ENCODE data around the gene CAVIN1.
"Not testable (repeated sequence)": the region's sequence is repeated elsewhere in the genome, so short reads cannot be mapped to it uniquely, and the experiment has no call there.

CAVIN1 gene
- 3.2 to 59.8 (median 13.4) reads per million in 17 experiments for total RNA-seq

- peak in 3 of 4 experiments; percentile 31 to 64 (median 52) for DNase-seq
These were observed at the start of gene CAVIN1 for GRCh38 chr17:42422958-42423712. CAVIN1 (minus strand) TSS chr17:42423256; CDS start chr17:42423097, 159 bp downstream.

GRCh38 chr17:42467889-42468288 is 44.8 kb upstream of the CAVIN1 start:
- no peak for DNase-seq

- DNase-seq: no peak
These were observed 40.9 kb upstream of the CAVIN1 start for GRCh38 chr17:42463976-42464400.

GRCh38 chr17:42460371-42460770 is 37.3 kb upstream of the CAVIN1 start:
- DNase-seq: peak in 1 of 4 experiments; percentile 36

GRCh38 chr17:42459801-42460281 is 36.8 kb upstream of the CAVIN1 start:
- DNase-seq: peak in 1 of 4 experiments; percentile 41

GRCh38 chr17:42459256-42459800 is 36.3 kb upstream of the CAVIN1 start:
- peak in 3 of 4 experiments; percentile 49 to 70 (median 56) for DNase-seq

- peak; percentile 92 to 97 (median 94) for DNase-seq
These were observed 35.6 kb upstream of the CAVIN1 start, which contains the start of gene ATP6V0A1 for GRCh38 chr17:42458497-42459255. ATP6V0A1 (plus strand) TSS chr17:42458878; CDS start chr17:42460895, 2,017 bp downstream.

- peak; percentile 44 to 86 (median 67) for DNase-seq
These were observed 34.2 kb upstream of the CAVIN1 start for GRCh38 chr17:42457107-42457792.

GRCh38 chr17:42456223-42457106 is 33.4 kb upstream of the CAVIN1 start:
- DNase-seq: peak; percentile 57 to 91 (median 80)

- not testable (repeated sequence) for DNase-seq
These were observed 31.9 kb upstream of the CAVIN1 start for GRCh38 chr17:42454987-42455386.

- peak; percentile 46 to 77 (median 61) for DNase-seq
These were observed 30.4 kb upstream of the CAVIN1 start for GRCh38 chr17:42453439-42453838.

GRCh38 chr17:42451270-42451669 is 28.2 kb upstream of the CAVIN1 start:
- DNase-seq: not testable (repeated sequence)

- DNase-seq: not testable (repeated sequence)
These were observed 26.8 kb upstream of the CAVIN1 start for GRCh38 chr17:42449838-42450237.

- not testable (repeated sequence) for DNase-seq
These were observed 26.1 kb upstream of the CAVIN1 start for GRCh38 chr17:42449176-42449575.

GRCh38 chr17:42442196-42442565 is 19.1 kb upstream of the CAVIN1 start:
- DNase-seq: no peak

- peak; percentile 39 to 66 (median 55) for DNase-seq
These were observed 18.5 kb upstream of the CAVIN1 start for GRCh38 chr17:42441371-42442195.

- DNase-seq: peak; percentile 43 to 75 (median 60)
These were observed 15.8 kb upstream of the CAVIN1 start for GRCh38 chr17:42438600-42439567.

- peak in 2 of 4 experiments; percentile 34 to 46 for DNase-seq
These were observed 13.3 kb upstream of the CAVIN1 start for GRCh38 chr17:42436391-42436790.

- DNase-seq: peak in 3 of 4 experiments; percentile 34 to 51 (median 40)
These were observed 8.7 kb upstream of the CAVIN1 start for GRCh38 chr17:42431758-42432161.

All from suppressor macrophage (primary cell).